Fibroblast of the conjunctiva (primary cell): ENCODE measurements around the gene ASCC2.

Experiments used
- DNase-seq: peaks from one replicate; pipeline ENCODE4 v3.0.0-alpha.2; 2010; ENCODE audit warnings: low read depth

The ASCC2 gene

DNA sequence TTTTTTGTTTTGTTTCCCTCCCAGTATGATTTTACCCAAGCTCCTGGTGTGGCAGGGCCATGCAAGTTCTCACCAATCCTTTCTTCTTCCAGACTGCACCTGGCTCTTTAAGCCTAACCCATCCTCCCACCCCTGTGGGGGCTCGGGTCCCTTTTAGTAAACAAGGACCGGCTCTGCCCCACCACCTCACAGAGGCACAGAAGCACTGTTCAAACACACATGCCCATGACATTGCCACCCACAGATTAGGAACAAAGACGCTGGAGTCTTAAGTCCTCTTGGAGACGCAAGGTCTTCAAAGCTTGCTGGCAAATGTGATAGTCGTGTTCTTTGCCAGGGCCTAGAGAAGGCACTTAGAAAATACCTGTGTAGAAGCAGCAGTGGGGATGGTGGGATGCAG lies 52.0 kb downstream of the ASCC2 start:
- no peak for DNase-seq

DNA sequence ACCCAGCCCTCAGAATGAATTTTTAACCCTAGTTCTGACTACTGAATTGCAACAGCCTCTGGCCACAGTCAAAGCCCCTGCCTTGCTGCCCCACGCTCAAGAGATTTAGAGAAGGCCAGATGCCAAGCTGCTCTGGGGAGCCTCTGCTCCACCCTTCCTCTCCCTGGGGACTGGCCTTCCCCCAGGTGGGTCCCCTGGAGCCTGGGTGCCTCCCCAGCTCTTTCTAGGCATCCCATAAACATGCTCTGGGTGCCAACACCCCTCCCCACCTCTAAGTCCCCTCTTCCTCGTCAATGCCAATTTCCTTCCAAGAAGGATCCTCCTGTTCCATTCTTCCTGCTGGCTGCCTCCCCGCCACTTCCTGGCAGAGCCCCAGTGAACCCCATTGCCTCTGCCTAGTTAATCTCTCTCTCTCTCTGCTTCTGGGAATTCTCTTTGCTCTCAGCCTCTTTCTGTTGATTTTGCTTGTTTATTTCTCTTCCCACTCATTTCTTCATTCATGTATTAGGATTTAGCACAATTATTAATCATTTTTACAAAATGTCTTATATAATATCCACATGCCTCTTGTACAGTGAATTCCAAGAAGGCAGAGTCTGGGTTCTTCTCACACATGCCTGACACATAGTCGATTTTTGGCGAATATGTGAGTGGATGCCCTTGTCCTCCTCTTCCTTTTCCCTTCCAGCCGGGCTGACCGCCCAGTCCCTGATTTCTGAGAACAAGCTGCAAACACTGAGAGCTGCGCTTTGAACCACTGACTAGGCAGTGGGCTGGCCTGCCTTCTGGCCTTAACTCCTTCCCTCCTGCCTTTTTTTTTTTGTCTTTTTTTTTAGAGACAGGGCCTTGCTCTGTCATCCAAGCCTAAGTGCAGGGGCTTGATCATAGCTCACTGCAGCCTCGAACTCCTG lies 53.4 kb downstream of the ASCC2 start:
- no peak for DNase-seq

DNA sequence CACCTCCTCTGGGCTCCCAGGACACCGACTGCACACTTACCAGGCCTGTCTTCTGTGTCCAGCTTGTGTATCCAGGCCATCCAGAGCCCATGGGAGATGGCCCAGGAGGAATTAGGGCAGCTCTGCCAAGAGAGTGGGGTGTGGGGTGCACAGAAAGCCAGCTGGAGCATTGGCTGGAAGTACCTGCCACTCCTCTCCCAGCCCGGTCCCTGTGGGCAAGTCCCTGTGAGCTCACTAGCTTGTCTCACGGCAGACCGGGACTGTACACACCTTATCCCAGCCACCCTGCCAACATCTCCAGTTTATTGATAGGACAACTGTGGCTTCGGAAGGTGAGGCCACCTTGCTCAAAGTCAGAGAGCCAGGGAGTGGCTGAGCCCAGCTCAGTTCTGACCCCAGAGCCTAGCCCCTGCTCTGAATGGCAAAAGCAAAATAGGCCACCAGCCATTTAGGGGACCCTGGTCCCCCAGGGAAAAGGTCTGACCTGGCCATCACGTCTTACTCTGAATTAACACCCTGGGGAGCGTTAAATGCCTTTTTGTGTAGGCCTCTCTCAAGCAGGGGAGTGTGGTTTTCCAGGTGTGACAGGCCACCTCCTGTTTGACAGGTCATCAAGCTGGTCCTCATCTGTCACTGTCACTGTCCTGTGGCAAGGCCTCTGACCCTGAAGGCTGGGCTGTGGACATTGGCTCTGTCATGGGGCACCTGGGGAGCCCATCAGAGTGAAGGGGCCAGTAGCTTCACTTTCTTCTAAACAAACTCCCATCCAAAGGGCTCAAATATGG lies 55.8 kb downstream of the ASCC2 start:
- no peak for DNase-seq

DNA sequence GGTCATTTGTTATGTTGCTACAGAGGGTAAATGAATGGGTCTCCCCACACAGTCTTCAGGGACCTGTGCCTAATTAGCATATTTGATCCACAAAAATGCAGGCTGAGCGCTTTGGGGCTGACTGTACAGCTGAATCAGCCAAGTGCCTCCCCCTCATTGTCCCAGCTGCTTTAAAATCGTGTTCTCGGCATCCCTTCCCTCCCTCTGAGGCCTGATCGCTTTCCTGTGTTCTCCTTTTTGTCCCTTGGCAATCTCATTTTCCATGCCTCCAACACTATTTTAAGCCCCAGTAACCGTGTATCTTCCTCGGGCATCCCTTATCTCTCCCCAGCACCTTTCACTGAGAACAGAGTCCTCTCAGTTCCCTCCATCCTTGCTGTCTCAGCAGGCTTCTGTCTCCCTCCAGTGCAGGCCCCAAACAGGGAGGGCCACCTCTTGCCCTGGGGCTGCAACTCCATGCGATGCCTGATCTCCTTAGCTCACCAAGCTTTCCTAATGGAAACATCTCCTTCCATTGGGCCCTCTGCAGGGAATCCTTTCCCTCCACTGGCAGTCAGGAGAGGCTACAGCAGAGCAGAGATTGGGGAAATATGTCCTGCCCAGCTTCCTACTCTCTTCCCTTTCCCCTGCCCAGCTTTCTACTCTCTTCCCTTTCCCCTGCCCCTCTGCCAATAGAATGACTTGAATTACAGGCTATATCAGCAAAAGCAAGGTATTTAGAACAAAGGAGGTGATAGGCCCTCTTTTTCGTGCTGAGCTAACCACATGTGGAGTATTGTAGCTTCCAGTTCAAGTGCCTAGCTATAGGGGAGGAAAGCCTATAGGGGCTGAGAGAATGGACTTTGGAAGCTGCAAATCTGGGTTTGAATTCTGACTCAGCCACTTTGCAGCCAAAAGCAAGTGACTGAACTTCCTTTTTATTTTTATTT lies 57.1 kb downstream of the ASCC2 start:
- DNase-seq = peak; percentile 66

DNA sequence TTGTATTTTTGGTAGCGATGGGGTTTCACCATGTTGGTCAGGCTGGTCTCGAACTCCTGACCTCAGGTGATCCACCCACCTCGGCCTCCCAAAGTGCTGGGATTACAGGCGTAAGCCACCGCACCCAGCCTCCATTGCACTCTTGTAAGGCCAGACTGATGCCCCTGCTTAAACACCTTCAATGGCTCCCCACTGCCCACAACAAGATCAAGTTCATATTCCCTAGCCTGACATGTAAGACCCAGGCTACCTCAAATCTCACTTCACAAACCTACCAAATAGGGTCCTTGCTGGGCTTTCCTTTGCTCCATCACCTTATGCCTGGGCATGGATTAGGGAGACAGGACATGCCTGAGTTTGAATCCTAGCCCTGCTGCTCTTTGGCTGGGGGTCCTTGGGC lies 57.9 kb downstream of the ASCC2 start:
- DNase-seq = no peak

DNA sequence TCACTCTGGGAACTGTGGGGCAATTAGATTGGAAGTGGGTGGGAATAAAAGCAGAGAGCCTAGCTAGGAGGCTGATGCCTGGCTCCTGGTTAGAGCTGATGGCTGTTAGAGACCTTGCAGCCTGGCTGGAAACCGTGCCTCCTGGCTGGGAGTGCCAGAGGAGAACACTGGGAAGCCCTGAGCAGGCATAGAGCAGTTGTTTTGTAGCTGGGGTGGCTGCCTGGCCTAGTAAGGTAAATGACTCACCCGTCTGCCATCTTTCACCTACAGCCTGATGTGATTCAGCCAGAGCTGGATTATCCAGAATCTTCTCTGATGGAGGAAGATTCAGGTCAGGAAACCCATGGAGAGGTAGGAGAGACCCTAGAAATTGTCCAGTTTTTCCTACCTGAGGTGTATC lies 64.8 kb downstream of the ASCC2 start:
- no peak for DNase-seq

DNA sequence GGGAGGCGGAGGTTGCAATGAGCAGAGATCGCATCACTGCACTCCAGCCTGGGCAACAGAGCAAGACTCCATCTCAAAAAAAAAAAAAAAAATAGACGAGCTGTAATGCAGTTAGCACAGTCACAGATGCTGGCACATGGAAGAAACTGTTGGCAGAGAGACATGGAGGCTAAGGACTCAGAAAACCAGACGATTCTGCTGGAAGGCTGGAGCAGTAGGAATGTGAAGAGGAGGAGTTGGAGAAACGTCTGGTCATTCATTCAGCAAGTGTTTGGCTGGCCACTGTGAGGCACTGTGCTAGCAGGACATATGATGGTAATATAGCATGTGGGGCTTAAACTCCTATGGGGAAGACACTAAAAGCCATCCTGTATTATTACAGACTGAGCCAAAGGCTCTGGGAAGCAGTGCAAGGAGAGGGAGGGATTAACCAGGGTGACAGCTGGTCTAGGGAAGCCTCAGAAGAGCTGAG lies 65.9 kb downstream of the ASCC2 start:
- peak; percentile 69 for DNase-seq

DNA sequence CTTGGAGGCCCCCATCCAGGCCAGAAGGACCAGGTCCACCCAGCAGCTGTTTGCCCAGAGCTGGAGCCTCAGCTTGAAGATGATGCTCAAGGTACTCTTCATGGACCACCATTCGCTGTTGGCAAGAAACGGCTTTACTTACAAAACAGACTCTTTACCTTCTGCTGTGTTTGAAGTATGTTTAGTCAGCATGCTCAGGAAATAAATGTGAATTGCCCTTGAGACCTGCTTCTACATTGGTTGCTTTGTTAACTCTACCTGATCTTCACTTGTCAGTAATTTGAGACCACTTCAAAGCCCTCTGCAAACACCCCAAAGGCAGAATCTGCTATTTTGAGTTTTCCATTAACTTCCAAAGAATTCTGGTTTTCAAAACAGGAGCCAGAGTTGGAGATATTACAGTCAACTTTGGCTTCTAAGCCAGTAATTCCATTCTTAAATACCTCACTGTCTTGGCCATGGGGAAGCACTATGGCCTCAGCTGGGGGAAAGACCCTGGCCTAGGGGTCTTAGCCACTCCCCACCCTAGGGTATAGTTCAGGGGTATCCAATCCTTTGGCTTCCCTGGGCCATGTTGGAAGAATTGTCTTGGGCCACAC lies 68.3 kb downstream of the ASCC2 start:
- no peak for DNase-seq

DNA sequence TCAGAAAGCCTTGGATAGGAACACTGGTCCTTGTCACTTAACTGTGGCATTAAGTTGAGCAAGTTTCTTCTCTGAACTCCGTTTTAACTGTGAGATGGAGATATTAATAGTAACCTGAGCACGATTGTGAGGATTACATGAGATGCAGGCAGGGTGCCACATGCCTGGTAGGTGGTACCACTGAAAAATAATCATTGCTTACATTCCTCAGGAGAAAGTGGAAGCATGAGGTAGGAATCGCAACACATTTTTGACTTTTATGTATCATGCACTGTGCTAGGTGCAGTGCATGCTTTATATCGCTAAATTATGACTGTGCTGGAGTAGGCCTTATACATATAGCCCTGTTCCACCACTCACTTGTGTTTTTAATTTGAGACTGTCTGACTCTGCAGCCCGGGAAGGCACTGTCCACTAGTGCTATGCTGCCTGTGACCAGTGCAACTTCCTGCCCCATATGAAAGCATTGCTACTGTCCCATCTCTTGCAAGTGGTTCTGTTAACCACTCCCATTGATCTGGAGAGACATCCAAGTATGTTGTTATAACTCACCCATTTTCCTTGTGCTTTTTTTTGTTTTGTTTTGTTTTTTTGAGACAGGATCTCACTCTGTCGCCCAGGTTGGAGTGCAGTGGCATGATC lies 69.9 kb downstream of the ASCC2 start:
- no peak for DNase-seq

DNA sequence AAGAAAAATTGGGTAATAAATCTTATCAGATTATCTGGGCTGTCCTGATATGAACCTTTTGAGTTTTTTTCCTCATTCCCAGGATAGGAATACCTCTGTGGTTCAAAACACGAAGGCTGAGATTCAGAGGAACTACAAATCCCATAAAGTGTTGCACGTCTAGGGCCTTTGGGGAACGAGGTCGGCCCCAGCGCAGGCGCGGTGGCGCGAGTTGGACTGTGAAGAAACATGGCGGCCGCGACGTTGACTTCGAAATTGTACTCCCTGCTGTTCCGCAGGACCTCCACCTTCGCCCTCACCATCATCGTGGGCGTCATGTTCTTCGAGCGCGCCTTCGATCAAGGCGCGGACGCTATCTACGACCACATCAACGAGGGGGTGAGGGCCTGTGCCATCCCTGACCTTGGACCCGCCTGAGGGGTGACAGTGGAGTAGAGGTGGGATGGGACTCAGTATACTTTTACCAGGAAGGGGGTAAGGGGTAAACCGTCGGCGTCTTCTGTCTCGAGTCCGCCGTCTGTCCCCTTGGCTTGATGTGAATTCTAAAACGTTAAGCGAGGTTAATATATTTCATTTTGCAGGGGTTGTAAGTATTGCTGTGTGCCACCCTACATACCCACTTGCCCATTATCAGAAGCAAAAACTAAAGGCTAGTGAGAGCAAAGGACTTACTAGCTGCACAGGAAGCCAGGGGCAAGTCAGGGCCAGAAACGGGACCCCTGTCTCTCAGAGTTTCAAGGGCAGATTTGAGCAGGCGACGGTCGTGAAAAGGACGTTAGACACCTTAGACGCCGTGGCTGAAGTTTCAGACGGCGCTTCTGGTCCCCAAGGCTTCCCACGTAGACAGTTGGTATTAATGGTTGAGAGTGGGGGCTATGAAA lies 70.7 kb downstream of the ASCC2 start, which contains the start of gene UQCR10:
Gene UQCR10, plus strand, starts transcription at position 199 of the 881 bp plus-strand sequence. Its CDS starts 30 bp downstream, at position 229.
- peak; percentile 82 for DNase-seq

DNA sequence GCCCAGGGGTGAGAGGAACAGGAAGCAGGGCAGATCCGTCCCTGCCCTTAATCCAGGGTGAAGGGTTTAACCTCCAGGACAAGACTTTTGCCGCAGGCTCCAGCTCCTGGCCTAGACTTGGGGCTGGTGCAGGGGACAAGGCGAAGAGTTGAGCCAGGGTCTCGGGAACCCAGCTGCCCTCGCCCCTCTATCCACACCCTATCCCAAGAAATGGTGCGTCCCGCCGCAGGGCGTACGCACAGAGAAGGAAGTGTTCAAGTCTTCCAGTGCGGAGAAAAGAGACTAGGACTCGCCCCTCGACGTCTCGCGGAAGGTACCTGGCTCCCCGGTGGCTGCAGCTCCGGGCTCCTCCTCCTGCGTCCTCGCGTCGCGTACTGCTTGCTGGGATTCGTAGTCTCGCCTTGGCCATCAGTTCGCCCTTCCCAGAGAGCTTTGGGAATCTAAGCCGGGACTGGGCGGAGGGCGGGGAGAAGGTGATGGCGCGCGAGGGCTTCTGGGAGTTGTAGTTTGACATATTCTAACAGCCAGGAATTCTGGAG lies 71.4 kb downstream of the ASCC2 start, which contains the start of gene ZMAT5:
Gene ZMAT5, minus strand, starts transcription at position 376 of the 539 bp plus-strand sequence. CDS start 18,463 bp downstream, outside the sequence.
- DNase-seq = peak; percentile 93

DNA sequence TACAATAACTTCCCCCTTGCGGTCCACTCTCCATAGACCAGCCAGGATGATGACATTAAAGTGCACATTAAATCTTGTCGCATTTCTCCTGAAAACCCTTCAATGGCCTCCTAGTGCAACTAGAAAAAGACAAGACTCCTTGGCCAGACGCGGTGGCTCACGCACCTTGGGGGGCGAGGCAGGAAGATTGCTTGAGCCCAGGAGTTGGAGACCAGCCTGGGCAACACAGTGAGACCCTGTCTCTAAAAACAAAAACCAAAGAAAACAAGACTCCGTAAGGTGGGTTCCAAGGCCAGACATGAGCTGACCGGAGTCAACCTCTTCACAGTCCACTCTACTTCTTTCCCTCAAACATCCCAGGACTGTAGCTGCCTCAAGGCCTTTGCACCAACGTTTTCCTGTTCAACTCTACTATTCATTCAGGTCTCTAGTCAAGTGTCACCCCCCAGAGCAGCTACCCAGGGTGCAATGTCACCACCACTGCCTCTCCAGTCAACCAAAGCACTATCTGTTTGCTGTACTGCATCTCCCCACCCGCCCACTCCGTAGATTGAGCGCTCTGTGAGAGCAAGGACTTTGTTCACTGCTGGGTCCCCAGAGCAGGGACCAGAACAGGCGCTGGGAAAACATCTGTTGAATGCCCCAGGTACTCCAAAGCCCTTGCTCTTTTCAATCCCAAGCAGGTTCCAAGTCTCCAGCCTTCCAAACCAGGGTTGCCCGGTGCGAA lies 72.0 kb downstream of the ASCC2 start:
- DNase-seq = no peak

DNA sequence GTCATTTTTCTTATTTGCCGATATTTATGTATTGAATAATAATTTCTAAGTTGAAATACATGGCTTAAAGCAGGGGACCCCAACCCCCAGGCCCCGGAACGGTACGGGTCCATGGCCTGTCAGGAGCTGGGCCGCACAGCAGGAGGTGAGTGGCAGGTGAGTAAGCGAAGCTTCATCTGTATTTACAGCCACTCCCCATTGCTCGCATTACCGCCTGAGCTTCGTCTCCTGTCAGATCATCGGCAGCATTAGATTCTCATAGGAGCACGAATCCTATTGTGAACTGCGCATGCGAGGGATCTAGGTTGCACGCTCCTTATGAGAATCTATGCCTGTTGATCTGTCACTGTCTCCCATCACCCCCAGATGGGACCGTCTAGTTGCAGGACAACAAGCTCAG lies 75.8 kb downstream of the ASCC2 start:
- no peak for DNase-seq

DNA sequence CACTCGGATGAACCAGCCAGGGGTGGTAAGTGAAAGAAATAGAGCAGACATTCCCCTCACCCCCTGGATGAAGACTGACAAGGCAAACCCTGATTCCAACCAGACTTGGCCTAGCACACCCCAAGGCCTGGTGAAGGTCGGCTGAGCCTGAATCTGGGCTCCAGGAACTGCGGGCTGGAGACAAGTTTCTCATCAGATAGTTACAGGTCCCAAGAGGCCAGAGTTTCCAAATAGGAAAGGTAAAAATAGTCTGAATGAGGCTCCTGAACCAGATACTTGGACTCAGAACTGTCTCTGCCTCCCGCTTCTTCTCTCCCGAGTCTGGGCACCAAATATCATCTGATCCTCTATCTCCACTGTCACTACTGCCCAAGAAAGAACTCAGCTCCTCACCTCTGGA lies 79.1 kb downstream of the ASCC2 start:
- no peak for DNase-seq

DNA sequence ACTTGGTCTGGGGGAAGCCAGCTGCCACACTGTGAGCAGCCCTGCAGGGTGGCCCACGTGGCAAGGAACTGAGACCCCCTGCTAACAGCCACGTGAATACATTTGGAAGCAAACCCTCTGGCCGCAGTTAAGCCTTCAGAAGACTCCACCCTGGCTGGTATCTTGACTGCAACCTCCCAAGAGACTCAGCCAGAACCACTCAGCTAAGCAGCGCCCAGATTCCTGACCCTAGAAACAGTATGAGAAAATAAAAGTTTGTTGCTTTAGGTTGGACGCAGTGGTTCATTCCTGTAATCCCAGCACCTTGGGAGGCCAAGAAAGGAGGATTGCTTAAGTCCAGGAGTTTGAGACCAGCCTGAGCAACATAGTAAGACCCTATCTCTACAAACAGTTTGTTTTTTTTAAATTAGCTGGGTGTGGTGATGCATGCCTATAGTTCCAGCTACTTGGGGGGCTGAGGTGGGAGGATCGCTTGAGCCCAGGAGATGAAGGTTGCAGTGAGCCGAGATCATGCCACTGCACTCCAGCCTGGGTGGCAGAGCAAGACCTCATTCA lies 79.9 kb downstream of the ASCC2 start:
- no peak for DNase-seq

DNA sequence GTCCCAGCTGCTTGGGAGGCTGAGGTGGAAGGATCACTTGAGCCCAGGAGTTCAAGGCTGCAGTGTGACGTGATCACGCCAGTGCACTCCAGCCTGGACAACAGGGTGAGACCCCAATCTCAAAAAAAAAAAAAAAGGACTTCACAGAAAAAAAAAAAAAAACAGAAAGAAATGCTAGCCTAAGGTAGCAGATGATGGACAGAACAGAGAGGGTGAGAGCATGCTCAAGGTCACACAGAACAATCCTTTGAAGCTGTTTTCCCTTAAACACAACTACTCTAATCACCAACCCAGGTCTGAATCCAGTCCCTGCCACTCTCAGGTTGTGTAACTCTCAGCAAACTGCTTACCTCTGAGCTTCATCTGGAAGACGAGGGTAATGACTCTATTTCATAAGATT lies 81.0 kb downstream of the ASCC2 start:
- no peak for DNase-seq

DNA sequence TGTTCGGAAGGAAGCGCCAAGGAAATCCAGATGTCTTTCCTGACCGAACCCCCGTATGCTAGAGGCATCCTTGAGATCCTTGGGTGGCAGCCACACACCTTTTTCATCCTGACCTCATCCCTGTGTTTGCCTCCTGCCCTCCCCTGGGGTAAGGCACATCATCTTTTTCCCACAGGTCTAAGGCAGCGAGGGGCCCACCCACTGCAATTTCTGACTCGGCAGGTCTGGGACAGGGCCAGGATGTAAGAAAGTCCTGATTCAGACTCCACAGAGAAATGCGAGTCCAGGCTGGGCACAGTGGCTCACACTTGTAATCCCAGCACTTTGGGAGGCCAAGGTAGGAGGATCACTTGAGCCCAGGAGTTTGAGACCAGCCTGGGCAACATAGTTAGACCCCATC lies 81.7 kb downstream of the ASCC2 start:
- no peak for DNase-seq

DNA sequence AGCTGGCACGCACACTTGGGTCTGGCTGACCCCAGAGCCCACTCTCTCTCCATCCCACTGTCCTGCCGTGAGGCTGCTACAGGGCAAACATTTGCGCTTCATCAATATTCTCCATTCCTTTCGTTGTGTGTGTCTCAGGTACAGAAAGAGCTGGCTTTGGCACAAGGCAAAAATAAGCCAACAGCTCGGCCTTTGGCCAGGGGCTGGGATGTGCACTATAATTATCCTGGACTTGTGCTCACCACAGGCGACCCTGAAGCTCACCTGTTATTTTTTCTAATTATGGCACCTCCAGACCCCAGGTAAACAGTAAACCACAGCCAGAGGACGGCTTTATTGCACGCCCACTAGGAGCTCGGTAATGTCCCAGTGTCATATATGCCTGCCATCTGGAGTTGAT lies 82.2 kb downstream of the ASCC2 start:
- DNase-seq = no peak
